ENCODE data around the gene COL4A1. TPM values are rescaled to one million over a fixed set of nuclear protein-coding genes. Genes with fewer than 3 reads are reported as not detected.

Gene COL4A1
- total RNA-seq, 2 experiments from 2014 or later = not detected

GRCh38 chr13:110137680-110138009 is 169.3 kb downstream of the COL4A1 start:
- Mint-ChIP-seq H3K4me1 (ENCODE audit: low read depth) (peaks cover 10% of the 10 kb centered on the region), H3K4me3 (peak overlapping the region; percentile 65), H3K27ac (peak overlapping the region; percentile 71), H3K9me3 (peaks cover 4% of the 10 kb centered on the region), H3K36me3 (no peaks in the 10 kb centered on the region), H3K27me3 (peaks cover 41% of the 10 kb centered on the region)
- CTCF ChIA-PET = no interaction called here
- DNase-seq = peak; percentile 45
- intact Hi-C loops (cut with micrococcal nuclease) = loop anchor here (1.0 to 5.0 kb wide), 2 partner anchors 349 to 975 kb away; no protein-coding TSS in a partner anchor
- POLR2A ChIA-PET = no interaction called here

- H3K27ac Mint-ChIP-seq = no peak overlapping the region
- ChIA-PET POLR2A (no interaction called here), CTCF (no interaction called here)
- peaks cover 10% of the 10 kb centered on the region for H3K4me1 Mint-ChIP-seq (ENCODE audit: low read depth)
- peaks cover 42% of the 10 kb centered on the region for H3K27me3 Mint-ChIP-seq
- H3K4me3 Mint-ChIP-seq = peak overlapping the region; percentile 65
- H3K36me3 Mint-ChIP-seq = no peaks in the 10 kb centered on the region
- no peak for DNase-seq
- H3K9me3 Mint-ChIP-seq = peaks cover 3% of the 10 kb centered on the region
- intact Hi-C loops (cut with micrococcal nuclease) = loop anchor here (5.0 kb wide), 1 partner anchor 975 kb away; no protein-coding TSS in a partner anchor
Measured at GRCh38 chr13:110136660-110137585, 170.0 kb downstream of the COL4A1 start.

GRCh38 chr13:110135977-110136597 is 170.9 kb downstream of the COL4A1 start:
- H3K27me3 Mint-ChIP-seq = peaks cover 41% of the 10 kb centered on the region
- no peaks in the 10 kb centered on the region for H3K9me3 Mint-ChIP-seq
- no peaks in the 10 kb centered on the region for H3K36me3 Mint-ChIP-seq
- peaks cover 10% of the 10 kb centered on the region for H3K4me1 Mint-ChIP-seq (ENCODE audit: low read depth)
- DNase-seq = no peak
- no peak overlapping the region for H3K27ac Mint-ChIP-seq
- intact Hi-C loops (cut with micrococcal nuclease) = loop anchor here (5.0 kb wide), 1 partner anchor 974 kb away; no protein-coding TSS in a partner anchor
- CTCF ChIA-PET = no interaction called here
- H3K4me3 Mint-ChIP-seq = no peak overlapping the region
- POLR2A ChIA-PET = no interaction called here

GRCh38 chr13:110134801-110135200 is 172.2 kb downstream of the COL4A1 start:
- ChIA-PET POLR2A (no interaction called here), CTCF (no interaction called here)
- intact Hi-C loops (cut with micrococcal nuclease) = loop anchor here (5.0 kb wide), 1 partner anchor 972 kb away; no protein-coding TSS in a partner anchor
- Mint-ChIP-seq H3K4me1 (ENCODE audit: low read depth) (peaks cover 10% of the 10 kb centered on the region), H3K4me3 (no peak overlapping the region), H3K27me3 (peaks cover 40% of the 10 kb centered on the region), H3K27ac (no peak overlapping the region), H3K9me3 (no peaks in the 10 kb centered on the region), H3K36me3 (no peaks in the 10 kb centered on the region)
- DNase-seq = no peak

GRCh38 chr13:110133425-110134235 is 173.3 kb downstream of the COL4A1 start:
- intact Hi-C loops (cut with micrococcal nuclease) = no loop called here
- POLR2A ChIA-PET = no interaction called here
- Mint-ChIP-seq H3K9me3 (no peaks in the 10 kb centered on the region), H3K4me3 (no peak overlapping the region), H3K4me1 (ENCODE audit: low read depth) (peaks cover 10% of the 10 kb centered on the region), H3K27me3 (peaks cover 33% of the 10 kb centered on the region), H3K36me3 (no peaks in the 10 kb centered on the region), H3K27ac (no peak overlapping the region)
- CTCF ChIA-PET = no interaction called here
- DNase-seq = no peak

GRCh38 chr13:110132225-110132982 is 174.6 kb downstream of the COL4A1 start:
- Mint-ChIP-seq H3K4me1 (ENCODE audit: low read depth) (peaks cover 3% of the 10 kb centered on the region), H3K27me3 (peaks cover 28% of the 10 kb centered on the region), H3K36me3 (no peaks in the 10 kb centered on the region), H3K27ac (no peak overlapping the region), H3K9me3 (no peaks in the 10 kb centered on the region), H3K4me3 (no peak overlapping the region)
- ChIA-PET CTCF (no interaction called here), POLR2A (no interaction called here)
- intact Hi-C loops (cut with micrococcal nuclease) = no loop called here
- DNase-seq = no peak

- ChIA-PET CTCF (no interaction called here), POLR2A (no interaction called here)
- Mint-ChIP-seq H3K36me3 (no peaks in the 10 kb centered on the region), H3K4me3 (no peak overlapping the region), H3K27ac (no peak overlapping the region), H3K9me3 (no peaks in the 10 kb centered on the region), H3K4me1 (ENCODE audit: low read depth) (no peaks in the 10 kb centered on the region), H3K27me3 (peaks cover 28% of the 10 kb centered on the region)
- DNase-seq = no peak
- intact Hi-C loops (cut with micrococcal nuclease) = no loop called here
Measured at GRCh38 chr13:110131424-110131823, 175.5 kb downstream of the COL4A1 start.

GRCh38 chr13:110130431-110130830 is 176.5 kb downstream of the COL4A1 start:
- intact Hi-C loops (cut with micrococcal nuclease) = no loop called here
- H3K27ac Mint-ChIP-seq = no peak overlapping the region
- H3K27me3 Mint-ChIP-seq = peaks cover 31% of the 10 kb centered on the region
- no peaks in the 10 kb centered on the region for H3K4me1 Mint-ChIP-seq (ENCODE audit: low read depth)
- CTCF ChIA-PET = no interaction called here
- POLR2A ChIA-PET = no interaction called here
- no peak overlapping the region for H3K4me3 Mint-ChIP-seq
- H3K36me3 Mint-ChIP-seq = no peaks in the 10 kb centered on the region
- no peak for DNase-seq
- H3K9me3 Mint-ChIP-seq = no peaks in the 10 kb centered on the region

GRCh38 chr13:110129539-110130186 is 177.3 kb downstream of the COL4A1 start:
- H3K9me3 Mint-ChIP-seq = no peaks in the 10 kb centered on the region
- DNase-seq = no peak
- H3K27ac Mint-ChIP-seq = no peak overlapping the region
- H3K4me1 Mint-ChIP-seq (ENCODE audit: low read depth) = no peaks in the 10 kb centered on the region
- H3K27me3 Mint-ChIP-seq = peaks cover 30% of the 10 kb centered on the region
- ChIA-PET POLR2A (no interaction called here), CTCF (no interaction called here)
- no peaks in the 10 kb centered on the region for H3K36me3 Mint-ChIP-seq
- no peak overlapping the region for H3K4me3 Mint-ChIP-seq
- intact Hi-C loops (cut with micrococcal nuclease) = no loop called here

- CTCF ChIA-PET = no interaction called here
Measured at GRCh38 chr13:110129076-110129475, 177.9 kb downstream of the COL4A1 start.

GRCh38 chr13:110128546-110128945 is 178.4 kb downstream of the COL4A1 start:
- no peaks in the 10 kb centered on the region for H3K36me3 Mint-ChIP-seq
- no peak for DNase-seq
- H3K27me3 Mint-ChIP-seq = peaks cover 32% of the 10 kb centered on the region
- ChIA-PET CTCF (interaction anchor here (0.6 kb wide), 1 partner anchor 224 kb away, joined by 3 read pairs; no protein-coding TSS in a partner anchor), POLR2A (no interaction called here)
- no peaks in the 10 kb centered on the region for H3K4me1 Mint-ChIP-seq (ENCODE audit: low read depth)
- no peak overlapping the region for H3K4me3 Mint-ChIP-seq
- intact Hi-C loops (cut with micrococcal nuclease) = no loop called here
- no peaks in the 10 kb centered on the region for H3K9me3 Mint-ChIP-seq
- H3K27ac Mint-ChIP-seq = no peak overlapping the region

More at GRCh38 chr13:110129076-110129475, 177.9 kb downstream of the COL4A1 start:
- Mint-ChIP-seq H3K36me3 (no peaks in the 10 kb centered on the region), H3K9me3 (no peaks in the 10 kb centered on the region), H3K27me3 (peaks cover 33% of the 10 kb centered on the region), H3K27ac (no peak overlapping the region), H3K4me3 (no peak overlapping the region), H3K4me1 (ENCODE audit: low read depth) (no peaks in the 10 kb centered on the region)
- POLR2A ChIA-PET = no interaction called here
- intact Hi-C loops (cut with micrococcal nuclease) = no loop called here
- no peak for DNase-seq
